Adrenal gland (tissue), 5 donors: Measurements from ENCODE around the gene TCEA3.

Source experiments
- POLR2A ChIP-seq, 2 donors: fragments of 450-650 bp; IDR thresholded peaks; one replicate each; pipeline ENCODE4 v1.6.1; 2017; ENCODE audit warnings: antibody characterized with exemption in 2 of 2, mild to moderate bottlenecking in 2 of 2, moderate library complexity in 1 of 2
- TF ChIP-seq, protein P1 (sequence below), 6 experiments: fragments of 450-650 bp in 4 of 6; fragments of 200-600 bp in 2 of 6; sonication (generic) in 1 of 6; IDR thresholded peaks; 1 replicate in 5 of 6; 2 replicates in 1 of 6; pipeline versions ENCODE4 v1.5.1 to v1.8.0; 2016 to 2021; ENCODE audit warnings: antibody characterized with exemption in 6 of 6, mild to moderate bottlenecking in 2 of 6, moderate library complexity in 1 of 6
- donor health status: DM: no; HTN: no; CAD: no.

DNA sequence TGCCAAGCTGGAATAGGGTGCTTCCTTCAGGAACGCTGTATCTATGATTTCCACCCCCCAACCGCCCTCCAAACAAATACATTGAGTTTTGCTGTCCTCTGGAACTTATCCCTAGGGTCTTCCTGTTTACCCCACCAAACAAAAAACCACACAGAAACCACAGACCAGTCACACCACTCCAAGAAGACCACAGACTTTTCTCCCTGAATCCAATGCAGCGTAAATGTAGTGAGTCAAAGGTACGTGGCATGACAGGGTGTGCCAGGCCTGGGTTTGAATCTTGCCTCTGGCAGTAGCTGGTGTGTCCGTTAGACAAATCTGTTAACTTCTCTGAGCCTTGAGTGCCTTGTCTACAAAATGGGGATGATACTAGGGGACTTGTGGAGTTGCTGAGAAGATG is 31.7 kb upstream of the TCEA3 start:
- TF ChIP-seq, protein P1, sequence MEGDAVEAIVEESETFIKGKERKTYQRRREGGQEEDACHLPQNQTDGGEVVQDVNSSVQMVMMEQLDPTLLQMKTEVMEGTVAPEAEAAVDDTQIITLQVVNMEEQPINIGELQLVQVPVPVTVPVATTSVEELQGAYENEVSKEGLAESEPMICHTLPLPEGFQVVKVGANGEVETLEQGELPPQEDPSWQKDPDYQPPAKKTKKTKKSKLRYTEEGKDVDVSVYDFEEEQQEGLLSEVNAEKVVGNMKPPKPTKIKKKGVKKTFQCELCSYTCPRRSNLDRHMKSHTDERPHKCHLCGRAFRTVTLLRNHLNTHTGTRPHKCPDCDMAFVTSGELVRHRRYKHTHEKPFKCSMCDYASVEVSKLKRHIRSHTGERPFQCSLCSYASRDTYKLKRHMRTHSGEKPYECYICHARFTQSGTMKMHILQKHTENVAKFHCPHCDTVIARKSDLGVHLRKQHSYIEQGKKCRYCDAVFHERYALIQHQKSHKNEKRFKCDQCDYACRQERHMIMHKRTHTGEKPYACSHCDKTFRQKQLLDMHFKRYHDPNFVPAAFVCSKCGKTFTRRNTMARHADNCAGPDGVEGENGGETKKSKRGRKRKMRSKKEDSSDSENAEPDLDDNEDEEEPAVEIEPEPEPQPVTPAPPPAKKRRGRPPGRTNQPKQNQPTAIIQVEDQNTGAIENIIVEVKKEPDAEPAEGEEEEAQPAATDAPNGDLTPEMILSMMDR (IDR thresholded peaks at IDR 0.05) = no peak
- no peak for TF ChIP-seq POLR2A (IDR thresholded peaks at IDR 0.05)
